HG03571 (cell line): ENCODE results near the gene MCEE.
"Not testable (repeated sequence)": the region's sequence is repeated elsewhere in the genome, so short reads cannot be mapped to it uniquely, and the experiment has no call there.

ENCODE experiments used
- ATAC-seq: cut with Tn5 transposase; IDR thresholded peaks from one replicate; pipeline ENCODE4 v1.9.1; 2021; ENCODE audit not compliant: unreplicated experiment

MCEE gene

DNA sequence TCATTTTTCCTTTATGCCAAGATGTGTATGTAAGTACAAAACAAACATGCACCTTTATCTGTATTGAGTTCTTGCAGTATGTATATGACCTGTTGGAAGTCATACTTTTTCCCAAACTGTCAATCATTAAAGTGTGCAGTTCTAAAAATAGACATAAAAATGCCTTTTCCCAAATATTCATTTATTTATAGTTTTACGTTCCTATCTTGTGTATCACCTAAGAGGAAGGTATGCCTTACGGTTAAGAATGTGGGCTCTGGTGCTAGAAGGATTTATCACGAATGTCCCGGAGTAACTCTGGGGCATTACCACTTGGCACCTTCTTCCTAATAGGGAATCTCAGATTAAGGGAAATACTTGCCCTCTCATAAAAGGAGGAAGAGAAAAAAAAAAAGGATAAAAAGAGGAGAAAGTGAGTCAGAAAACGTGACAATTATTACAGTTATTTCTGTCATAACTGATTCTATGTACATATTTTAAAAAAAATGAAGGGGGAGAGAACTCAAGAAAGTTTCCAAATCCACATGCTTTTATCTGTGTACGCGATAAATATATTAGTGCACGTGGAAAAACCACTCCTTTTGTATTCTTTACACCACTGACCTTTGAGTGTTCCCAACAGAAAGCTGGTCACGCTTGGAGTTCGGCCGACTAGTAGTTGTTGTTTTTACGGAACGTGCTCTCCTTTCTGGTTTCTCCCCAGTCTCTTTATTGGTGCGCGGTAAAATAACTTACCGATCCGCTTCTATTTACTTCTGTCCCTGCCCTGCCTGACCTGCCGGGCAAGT lies 721 bp downstream of the MCEE start:
- ATAC-seq = no peak

DNA sequence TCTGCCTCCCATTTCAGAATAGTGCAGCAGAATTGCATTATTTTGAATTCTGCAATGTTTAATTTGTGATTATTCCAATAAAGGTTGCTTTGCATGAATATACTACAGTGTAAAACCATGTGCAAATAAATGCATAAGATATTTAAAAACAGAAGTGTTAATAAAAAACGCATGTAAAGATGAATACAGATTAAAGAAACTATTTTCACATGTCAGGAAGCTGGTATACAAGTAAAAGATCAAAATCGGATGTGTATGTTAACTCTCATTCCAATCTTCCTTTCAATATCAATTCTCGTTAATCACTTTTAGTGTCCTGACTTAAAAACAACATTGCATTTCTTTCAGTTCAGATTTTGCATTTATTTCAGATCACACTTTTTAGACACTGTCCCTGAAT lies 3.1 kb downstream of the MCEE start:
- no peak for ATAC-seq

- no peak for ATAC-seq
Observed at GRCh38 chr2:71125506-71126294, 4.3 kb downstream of the MCEE start.

DNA sequence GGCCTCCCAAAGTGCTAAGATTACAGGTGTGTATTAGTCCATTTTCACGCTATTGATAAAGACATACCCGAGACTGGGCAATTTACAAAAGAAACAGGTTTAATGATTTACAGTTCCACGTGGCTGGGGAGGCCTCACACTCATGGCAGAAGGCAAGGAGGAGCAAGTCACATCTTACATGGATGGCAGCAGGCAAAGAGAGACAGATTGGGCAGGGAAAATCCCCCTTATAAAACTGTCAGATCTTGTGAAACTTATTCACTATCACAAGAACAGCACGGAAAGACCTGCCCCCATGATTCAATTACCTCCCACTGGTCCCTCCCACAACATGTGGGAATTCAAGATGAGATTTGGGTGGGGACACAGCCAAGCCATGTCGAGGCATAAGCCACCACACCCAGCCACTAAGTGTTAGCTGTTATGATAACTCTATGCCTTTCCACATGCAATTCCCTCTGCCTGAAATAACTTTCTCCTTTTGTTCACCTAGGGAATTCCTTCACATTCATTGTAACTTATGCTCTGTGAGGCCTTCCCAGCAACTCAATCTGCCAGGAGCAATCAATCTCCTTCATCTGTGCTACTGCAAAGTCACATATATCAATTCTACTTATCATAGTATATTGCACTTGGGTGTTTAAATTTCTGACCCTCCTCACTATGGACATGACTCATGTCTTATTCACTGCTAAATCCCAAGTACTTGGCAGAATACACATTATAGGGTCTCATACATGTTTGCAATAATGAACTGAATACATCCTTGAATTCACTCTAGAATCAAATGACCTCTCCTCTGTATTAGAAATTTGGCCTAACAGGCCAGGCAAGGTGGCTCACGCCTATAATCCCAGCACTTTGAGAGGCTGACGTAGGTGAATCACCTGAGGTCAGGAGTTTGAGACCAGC lies 7.4 kb downstream of the MCEE start:
- ATAC-seq = no peak

DNA sequence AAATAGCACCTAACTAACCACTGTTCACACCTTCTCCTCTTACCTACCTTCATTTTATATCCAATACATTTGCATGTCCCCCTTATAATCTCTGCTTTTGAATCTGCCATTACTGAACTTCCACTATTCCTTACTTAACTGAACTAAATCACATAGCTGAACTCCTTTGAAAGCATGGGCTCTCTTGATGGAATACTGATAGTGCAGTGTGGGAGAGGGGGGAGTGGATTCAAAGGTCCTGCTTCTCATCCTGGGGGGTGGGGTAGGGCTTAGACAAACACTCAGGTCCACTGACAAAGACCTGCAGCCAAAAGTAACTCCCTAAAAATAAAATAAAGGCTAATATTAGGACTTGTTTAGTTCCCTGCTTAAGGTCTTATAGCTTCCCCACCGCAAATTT lies 8.6 kb downstream of the MCEE start:
- ATAC-seq = no peak

DNA sequence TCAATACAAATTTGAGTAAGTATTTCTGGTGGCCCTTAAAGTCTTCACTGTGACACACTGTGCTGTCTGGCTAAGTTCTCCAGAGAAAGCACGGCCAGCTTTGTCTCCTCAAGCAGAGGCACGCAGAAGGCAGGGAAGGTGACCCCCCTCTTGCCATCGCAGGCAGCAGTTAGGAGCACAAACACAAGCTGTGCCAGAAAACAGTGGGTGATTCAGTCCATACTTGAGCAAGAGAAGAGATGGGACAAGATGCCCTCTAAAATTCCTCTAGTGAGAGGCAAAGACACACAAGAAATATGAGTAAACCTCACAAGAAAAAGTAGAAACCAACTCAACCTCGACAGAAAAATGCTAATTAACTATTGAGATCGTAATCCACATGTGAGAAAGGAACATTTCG lies 9.8 kb downstream of the MCEE start:
- ATAC-seq = no peak

DNA sequence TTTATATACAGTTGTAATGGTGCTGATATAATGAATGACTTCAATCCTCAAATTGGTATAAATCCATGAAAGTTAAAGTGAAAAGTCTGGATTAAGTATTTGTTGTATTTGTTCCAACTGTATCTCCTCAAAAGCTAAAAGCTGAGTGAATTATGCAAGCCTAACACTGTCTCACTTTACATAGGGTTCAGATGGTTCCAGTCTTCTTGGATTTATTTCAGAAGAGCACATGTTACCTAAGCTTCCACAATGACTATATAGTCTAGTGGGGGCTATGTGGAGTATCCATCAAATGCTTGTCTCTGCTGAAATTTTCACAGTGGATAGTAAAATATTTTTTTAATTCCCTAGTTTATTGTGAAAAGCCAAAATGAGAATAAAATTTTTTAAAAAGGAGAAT lies 13.0 kb downstream of the MCEE start:
- ATAC-seq = no peak

DNA sequence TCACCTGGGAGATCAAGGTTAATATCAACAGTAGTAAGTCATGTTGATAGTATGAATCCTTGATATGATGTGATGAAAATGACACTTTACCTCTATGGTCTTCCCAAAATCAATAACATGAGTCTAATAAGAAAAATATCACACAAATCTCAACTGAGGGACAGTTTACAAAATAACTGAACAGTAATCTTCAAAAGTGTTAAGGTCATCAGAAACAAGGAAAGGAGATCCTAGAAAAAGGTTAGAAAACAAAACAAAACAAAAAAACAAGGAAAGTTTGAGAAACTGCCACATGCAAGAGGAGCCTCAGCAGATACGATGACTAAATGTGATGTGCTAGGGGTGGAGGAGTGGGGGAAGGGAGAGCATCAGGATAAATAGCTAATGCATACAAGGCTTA lies 16.2 kb downstream of the MCEE start:
- ATAC-seq = no peak

- ATAC-seq = no peak
Observed at GRCh38 chr2:71108091-71108490, 21.9 kb downstream of the MCEE start.

- not testable (repeated sequence) for ATAC-seq
Observed at GRCh38 chr2:71106463-71106862, 23.6 kb downstream of the MCEE start.

- ATAC-seq = no peak
Observed at GRCh38 chr2:71103809-71104208, 26.2 kb downstream of the MCEE start.

DNA sequence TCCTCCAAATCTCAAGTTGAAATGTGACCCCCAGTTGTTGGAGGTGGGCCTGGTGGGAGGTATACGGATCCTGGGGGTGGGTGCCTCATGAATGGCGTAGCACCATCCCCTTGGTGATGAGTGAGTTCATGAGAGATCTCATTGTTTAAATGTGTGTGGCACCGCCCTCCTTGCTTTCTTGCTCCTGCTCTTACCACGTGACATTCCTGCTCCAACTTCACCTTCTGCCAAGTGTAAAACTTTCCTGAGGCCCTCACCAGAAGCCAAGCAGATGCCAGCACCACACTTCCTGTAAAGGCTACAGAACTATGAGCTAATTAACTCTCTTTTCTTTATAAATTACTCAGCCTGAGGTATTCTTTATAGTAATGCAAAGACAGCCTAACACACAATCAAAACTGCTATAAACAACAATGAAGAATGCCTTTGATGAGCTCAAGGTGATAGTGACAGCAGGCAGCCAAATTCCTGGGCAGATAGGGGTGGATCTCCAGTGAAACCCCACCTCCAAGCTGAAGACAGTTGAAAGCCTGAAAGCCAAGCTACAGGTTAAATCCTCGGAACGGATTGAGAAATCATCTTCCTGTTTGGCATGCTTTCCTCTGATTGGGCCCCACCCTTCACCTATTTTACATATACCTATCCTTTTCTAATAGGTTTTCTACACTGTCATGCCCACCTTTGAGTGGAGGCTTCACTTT lies 26.9 kb downstream of the MCEE start:
- no peak for ATAC-seq

- no peak for ATAC-seq
Observed at GRCh38 chr2:71101656-71102055, 28.4 kb downstream of the MCEE start.

DNA sequence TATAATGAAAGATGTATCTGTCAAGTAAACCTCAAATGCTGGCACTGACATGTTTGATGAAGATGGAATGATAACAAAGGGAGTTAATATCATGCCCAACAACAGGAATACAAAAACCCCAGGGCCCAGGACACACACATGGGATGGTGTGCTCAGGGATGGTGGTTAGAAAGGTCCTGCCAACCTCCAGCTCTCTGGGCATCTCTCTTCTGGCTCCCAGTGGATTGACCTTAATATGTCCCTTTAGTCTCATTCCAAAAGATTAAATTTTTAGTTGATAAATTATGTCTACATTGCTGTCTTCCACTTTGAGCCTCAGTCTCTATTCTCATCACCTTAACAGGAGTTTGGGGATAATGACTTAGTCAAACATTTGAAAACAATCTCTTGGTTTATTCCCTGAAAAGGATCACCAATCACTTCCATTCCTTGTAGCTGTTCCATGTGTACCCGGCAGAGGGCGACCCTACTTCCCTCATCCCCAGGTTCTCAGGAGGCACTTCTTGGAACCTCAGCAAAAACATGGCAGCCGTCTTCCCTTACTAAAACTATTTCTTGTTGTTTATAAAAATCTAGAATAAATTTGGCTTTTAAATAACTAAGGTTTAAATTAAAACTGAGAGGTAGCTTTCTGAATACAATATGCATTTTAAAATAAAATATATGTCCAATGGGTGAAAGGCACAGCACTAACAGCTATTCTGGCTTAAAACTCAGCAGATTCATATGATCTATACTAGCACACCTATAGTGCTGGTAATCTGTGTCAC lies 29.6 kb downstream of the MCEE start:
- no peak for ATAC-seq

DNA sequence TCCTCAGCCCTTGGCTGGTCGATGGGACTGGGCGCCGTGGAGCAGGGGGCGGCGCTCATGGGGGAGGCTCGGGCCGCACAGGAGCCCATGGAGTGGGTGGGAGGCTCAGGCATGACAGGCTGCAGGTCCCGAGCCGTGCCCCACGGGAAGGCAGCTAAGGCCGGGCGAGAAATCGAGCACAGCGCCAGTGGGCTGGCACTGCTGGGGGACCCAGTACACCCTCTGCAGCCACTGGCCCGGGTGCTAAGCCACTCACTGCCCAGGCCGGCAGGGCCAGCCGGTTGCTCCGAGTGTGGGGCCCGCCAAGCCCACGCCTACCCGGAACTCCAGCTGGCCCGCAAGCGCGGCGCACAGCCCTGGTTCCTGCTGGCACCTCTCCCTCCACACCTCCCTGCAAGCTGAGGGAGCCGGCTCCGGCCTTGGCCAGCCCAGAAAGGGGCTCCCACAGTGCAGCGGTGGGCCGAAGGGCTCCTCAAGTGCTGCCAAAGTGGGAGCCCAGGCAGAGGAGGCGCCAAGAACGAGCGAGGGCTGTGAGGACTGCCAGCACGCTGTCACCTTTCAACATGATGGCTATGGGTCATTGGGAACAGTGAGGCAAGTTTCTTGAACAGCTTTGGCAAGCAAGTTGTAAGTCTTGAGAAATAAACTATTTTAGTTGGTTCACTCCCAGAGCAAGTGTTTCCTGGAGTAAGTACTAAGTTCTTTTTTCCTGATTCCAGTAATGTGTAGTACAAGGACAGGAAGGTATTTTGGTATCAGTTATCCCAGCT lies 37.4 kb downstream of the MCEE start:
- not testable (repeated sequence) for ATAC-seq

DNA sequence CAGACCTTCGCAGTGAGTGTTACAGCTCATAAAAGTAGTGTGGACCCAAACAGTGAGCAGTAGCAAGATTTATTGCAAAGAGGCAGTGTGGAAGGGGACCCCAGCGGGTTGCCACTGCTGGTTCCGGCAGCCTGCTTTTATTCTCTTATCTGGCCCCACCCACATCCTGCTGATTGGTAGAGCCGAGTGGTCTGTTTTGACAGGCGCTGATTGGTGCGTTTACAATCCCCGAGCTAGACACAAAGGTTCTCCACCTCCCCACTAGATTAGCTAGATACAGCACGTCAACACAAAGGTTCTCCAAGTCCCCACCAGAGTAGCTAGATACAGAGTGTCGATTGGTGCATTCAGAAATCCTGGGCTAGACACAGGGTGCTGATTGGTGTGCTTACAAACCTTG lies 38.2 kb downstream of the MCEE start:
- ATAC-seq = not testable (repeated sequence)

DNA sequence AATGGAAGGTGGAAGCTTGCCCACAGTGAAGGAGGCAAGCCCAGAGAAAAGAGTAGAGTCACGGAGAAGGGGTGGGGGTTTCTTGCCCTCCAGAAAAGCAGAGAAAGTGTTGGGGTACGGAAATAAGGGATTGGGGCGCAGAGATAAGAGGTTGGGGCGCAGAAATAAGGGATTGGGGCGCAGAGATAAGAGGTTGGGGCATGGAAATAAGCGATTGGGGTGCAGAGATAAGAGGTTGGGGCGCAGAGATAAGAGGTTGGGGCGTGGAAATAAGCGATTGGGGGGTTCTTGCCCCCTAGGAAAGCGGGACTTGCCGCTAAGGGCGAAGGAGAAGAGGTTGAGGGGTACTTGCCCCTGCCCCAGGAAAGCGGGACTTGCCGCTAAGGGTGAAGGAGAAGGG lies 40.6 kb downstream of the MCEE start:
- not testable (repeated sequence) for ATAC-seq

DNA sequence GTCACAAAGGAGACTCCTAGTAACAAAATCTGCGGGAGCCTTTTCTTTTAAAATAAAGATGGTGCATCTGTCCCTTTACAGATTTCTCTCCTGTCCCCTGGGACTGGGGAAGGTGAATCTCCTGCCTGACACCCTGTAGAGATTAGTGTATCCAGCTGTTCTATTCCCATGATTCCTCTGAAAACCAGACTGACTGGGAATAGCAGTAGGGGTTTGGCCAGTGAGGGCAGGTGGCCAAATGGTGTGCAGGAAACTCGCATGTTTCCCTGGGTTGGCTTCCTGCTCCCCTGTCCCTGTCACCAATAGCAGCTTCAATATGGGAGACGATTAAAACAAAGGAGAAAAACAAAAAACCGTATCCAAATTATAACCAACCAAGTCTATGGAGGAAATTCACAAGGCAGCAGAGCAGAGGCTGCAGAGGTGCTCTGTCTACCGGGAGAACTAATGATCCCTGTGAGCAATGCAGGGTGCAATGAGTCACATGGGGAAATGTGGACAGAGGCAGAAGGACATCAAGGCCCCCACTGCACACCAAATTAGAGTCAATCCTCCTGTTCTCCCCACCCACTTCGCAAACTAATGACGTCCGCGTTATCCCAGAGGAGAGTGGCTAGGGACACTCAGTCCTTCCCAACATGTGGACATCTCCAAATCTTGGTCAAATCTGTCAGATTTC lies 44.6 kb downstream of the MCEE start:
- ATAC-seq = not testable (repeated sequence)
